GM18498 (cell line): ENCODE data around the gene SETD2.

Experiments used
- ATAC-seq: cut with Tn5 transposase; IDR thresholded peaks from one replicate; pipeline ENCODE4 v1.9.1; 2021; ENCODE audit warnings: mild to moderate bottlenecking, moderate library complexity; ENCODE audit not compliant: unreplicated experiment

SETD2 gene

GRCh38 chr3:47010111-47010712 lies 153.7 kb downstream of the SETD2 start:
- no peak for ATAC-seq

- ATAC-seq = peak; percentile 86
These were observed 154.4 kb downstream of the SETD2 start for GRCh38 chr3:47009225-47010110.

GRCh38 chr3:47008851-47009224 lies 155.1 kb downstream of the SETD2 start:
- ATAC-seq = no peak

- ATAC-seq = no peak
These were observed 155.6 kb downstream of the SETD2 start for GRCh38 chr3:47008234-47008796.

GRCh38 chr3:47007482-47008233 lies 156.3 kb downstream of the SETD2 start:
- no peak for ATAC-seq

GRCh38 chr3:47007001-47007400 lies 156.9 kb downstream of the SETD2 start:
- no peak for ATAC-seq

GRCh38 chr3:47006145-47006651 lies 157.7 kb downstream of the SETD2 start:
- no peak for ATAC-seq

GRCh38 chr3:47005212-47006144 lies 158.4 kb downstream of the SETD2 start:
- no peak for ATAC-seq

GRCh38 chr3:47004369-47005211 lies 159.3 kb downstream of the SETD2 start:
- no peak for ATAC-seq

- no peak for ATAC-seq
These were observed 160.2 kb downstream of the SETD2 start for GRCh38 chr3:47003461-47004368.

GRCh38 chr3:47003056-47003410 lies 160.9 kb downstream of the SETD2 start:
- no peak for ATAC-seq

- ATAC-seq = no peak
These were observed 161.5 kb downstream of the SETD2 start for GRCh38 chr3:47002171-47003055.

GRCh38 chr3:47001731-47002170 lies 162.2 kb downstream of the SETD2 start:
- no peak for ATAC-seq

GRCh38 chr3:47000922-47001730 lies 162.8 kb downstream of the SETD2 start:
- ATAC-seq = no peak

GRCh38 chr3:47000198-47000815 lies 163.6 kb downstream of the SETD2 start:
- no peak for ATAC-seq
